GM23338 (cell line): ENCODE measurements around the gene MAP1LC3A. TPM values are rescaled to one million over a fixed set of nuclear protein-coding genes. Genes with fewer than 3 reads are reported as not detected.

Source experiments
- CREB1 ChIP-seq: fragments of 250-450 bp; sonication (Bioruptor Pico); IDR thresholded peaks from 2 replicates; pipeline ENCODE4 v1.5.0; 2020; ENCODE audit warnings: low read depth, mild to moderate bottlenecking, moderate library complexity
- ETS1 ChIP-seq: IDR thresholded peaks from 2 replicates; pipeline ENCODE4 v1.6.1; 2016; ENCODE audit warnings: antibody characterized with exemption
- POLR2AphosphoS5 ChIP-seq: IDR thresholded peaks from 2 replicates; pipeline ENCODE4 v1.6.1; 2016; ENCODE audit warnings: antibody characterized with exemption, low read depth
- REST ChIP-seq: IDR thresholded peaks from one replicate; pipeline ENCODE4 v1.6.1; 2018; ENCODE audit warnings: antibody characterized with exemption; ENCODE audit not compliant: unreplicated experiment
- ZNF462 ChIP-seq: fragments of 250-450 bp; sonication (Bioruptor Pico); IDR thresholded peaks from 2 replicates; pipeline ENCODE4 v1.5.0; 2020; ENCODE audit warnings: mild to moderate bottlenecking, moderate library complexity
- polyA plus RNA-seq: library from polyadenylated mRNA; unstranded; fragments of >200 nt; fragmentation: Nextera tagmentation; extraction: Ambion mirVana; gene quantifications from 2 replicates; pipeline ENCODE4 v1.2.1, GENCODE V29; 2016
- total RNA-seq: library from RNA; depleted of rRNA; stranded (reverse); fragments of >200 nt; shearing (Covaris generic); gene quantifications from 2 replicates; pipeline ENCODE4 v1.2.3, GENCODE V29; 2014

The MAP1LC3A gene
- total and polyA plus RNA-seq, 2 experiments from 2014 or later = 15.2 to 15.9 TPM

GRCh38 chr20:34566978-34567891 lies 8.7 kb downstream of the MAP1LC3A start (continued):
- TF ChIP-seq REST (no peak), POLR2AphosphoS5 (no peak), ZNF462 (no peak), ETS1 (no peak), CREB1 (CRISPR knock-in tag) (no peak)
